RWPE2 (cell line): ENCODE results near the gene OR13J1.
"Not testable (repeated sequence)": the region's sequence is repeated elsewhere in the genome, so short reads cannot be mapped to it uniquely, and the experiment has no call there.

ENCODE experiments used
- ATAC-seq: fragments of 200-7000 bp; cut with Tn5 transposase; 3 replicates; pipeline ENCODE4 v1.9.1; 2021; ENCODE audit warnings: low read depth
- DNase-seq: peaks from one replicate; pipeline ENCODE4 v3.0.0-alpha.2; 2020; ENCODE audit warnings: low spot score
- H3K27ac ChIP-seq: fragments of 450-650 bp; 2 replicates; pipeline ENCODE4 v1.5.1; 2017; ENCODE audit warnings: mild to moderate bottlenecking; ENCODE audit not compliant: poor library complexity, severe bottlenecking
- H3K27me3 ChIP-seq: fragments of 250-450 bp; sonication (Bioruptor Pico); 2 replicates; pipeline ENCODE4 v1.5.1; 2021; ENCODE audit warnings: mild to moderate bottlenecking, moderate library complexity; ENCODE audit not compliant: insufficient read depth, poor library complexity, severe bottlenecking
- H3K36me3 ChIP-seq: fragments of 250-450 bp; sonication (Bioruptor Pico); 2 replicates; pipeline ENCODE4 v1.5.1; 2020; ENCODE audit warnings: low read depth, mild to moderate bottlenecking, moderate library complexity
- H3K4me1 ChIP-seq: fragments of 250-450 bp; sonication (Bioruptor Pico); 2 replicates; pipeline ENCODE4 v1.5.1; 2021; ENCODE audit warnings: mild to moderate bottlenecking, moderate library complexity; ENCODE audit not compliant: insufficient read depth, poor library complexity, severe bottlenecking
- H3K4me3 ChIP-seq: fragments of 250-450 bp; sonication (Bioruptor Pico); 2 replicates; pipeline ENCODE4 v1.5.1; 2021; ENCODE audit warnings: mild to moderate bottlenecking, moderate library complexity; ENCODE audit not compliant: severe bottlenecking
- H3K9me3 ChIP-seq: fragments of 250-450 bp; sonication (Bioruptor Pico); 2 replicates; pipeline ENCODE4 v1.5.1; 2021; ENCODE audit warnings: mild to moderate bottlenecking, moderate library complexity; ENCODE audit not compliant: severe bottlenecking
- TF ChIP-seq, protein P1 (sequence below): fragments of 450-650 bp; IDR thresholded peaks from one replicate; pipeline ENCODE4 v1.5.1; 2017; ENCODE audit warnings: mild to moderate bottlenecking, moderate library complexity; ENCODE audit not compliant: poor library complexity, severe bottlenecking

The OR13J1 gene

GRCh38 chr9:35904338-35904737, 34.1 kb upstream of the OR13J1 start:
- Histone ChIP-seq H3K4me3 (no peak overlapping the region), H3K27me3 (no peaks in the 10 kb centered on the region), H3K27ac (peak overlapping the region; percentile 99), H3K36me3 (no peaks in the 10 kb centered on the region), H3K9me3 (no peaks in the 10 kb centered on the region), H3K4me1 (peaks cover 40% of the 10 kb centered on the region)
- DNase-seq = no peak
- TF ChIP-seq, protein P1, sequence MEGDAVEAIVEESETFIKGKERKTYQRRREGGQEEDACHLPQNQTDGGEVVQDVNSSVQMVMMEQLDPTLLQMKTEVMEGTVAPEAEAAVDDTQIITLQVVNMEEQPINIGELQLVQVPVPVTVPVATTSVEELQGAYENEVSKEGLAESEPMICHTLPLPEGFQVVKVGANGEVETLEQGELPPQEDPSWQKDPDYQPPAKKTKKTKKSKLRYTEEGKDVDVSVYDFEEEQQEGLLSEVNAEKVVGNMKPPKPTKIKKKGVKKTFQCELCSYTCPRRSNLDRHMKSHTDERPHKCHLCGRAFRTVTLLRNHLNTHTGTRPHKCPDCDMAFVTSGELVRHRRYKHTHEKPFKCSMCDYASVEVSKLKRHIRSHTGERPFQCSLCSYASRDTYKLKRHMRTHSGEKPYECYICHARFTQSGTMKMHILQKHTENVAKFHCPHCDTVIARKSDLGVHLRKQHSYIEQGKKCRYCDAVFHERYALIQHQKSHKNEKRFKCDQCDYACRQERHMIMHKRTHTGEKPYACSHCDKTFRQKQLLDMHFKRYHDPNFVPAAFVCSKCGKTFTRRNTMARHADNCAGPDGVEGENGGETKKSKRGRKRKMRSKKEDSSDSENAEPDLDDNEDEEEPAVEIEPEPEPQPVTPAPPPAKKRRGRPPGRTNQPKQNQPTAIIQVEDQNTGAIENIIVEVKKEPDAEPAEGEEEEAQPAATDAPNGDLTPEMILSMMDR = no peak
- ATAC-seq = no peak

GRCh38 chr9:35903049-35903448, 32.8 kb upstream of the OR13J1 start:
- ATAC-seq (no peak), DNase-seq (no peak)
- no peaks in the 10 kb centered on the region for H3K36me3 ChIP-seq
- peaks cover 27% of the 10 kb centered on the region for H3K4me1 ChIP-seq
- TF ChIP-seq, protein P1 = peak; percentile 86
- no peaks in the 10 kb centered on the region for H3K9me3 ChIP-seq
- H3K4me3 ChIP-seq = no peak overlapping the region
- H3K27ac ChIP-seq = no peak overlapping the region
- no peaks in the 10 kb centered on the region for H3K27me3 ChIP-seq

GRCh38 chr9:35899021-35899420, 28.8 kb upstream of the OR13J1 start:
- Histone ChIP-seq H3K9me3 (no peaks in the 10 kb centered on the region), H3K27ac (no peak overlapping the region), H3K4me3 (no peak overlapping the region), H3K4me1 (no peaks in the 10 kb centered on the region), H3K36me3 (no peaks in the 10 kb centered on the region), H3K27me3 (no peaks in the 10 kb centered on the region)
- TF ChIP-seq, protein P1 = no peak
- ATAC-seq (no peak), DNase-seq (no peak)

DNA sequence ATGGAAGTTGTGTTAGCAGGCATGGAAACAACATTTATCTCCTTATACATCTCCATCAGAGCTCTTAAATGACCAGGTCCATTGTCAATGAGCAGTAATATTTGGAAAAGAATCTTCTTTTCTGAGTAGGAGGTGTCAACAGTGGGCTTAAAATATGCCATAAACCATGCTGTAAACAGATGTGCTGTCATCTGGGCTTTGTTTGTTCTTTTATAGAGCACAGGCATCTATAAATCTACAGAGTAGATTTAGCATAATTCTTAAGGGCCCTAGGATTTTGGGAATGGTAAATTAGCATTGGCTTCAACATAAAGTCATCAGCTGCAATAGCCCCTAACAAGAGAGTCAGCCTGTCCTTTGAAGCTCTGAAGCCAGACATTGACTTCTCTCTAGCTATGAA, 28.1 kb upstream of the OR13J1 start:
- H3K9me3 ChIP-seq = no peaks in the 10 kb centered on the region
- TF ChIP-seq, protein P1 = no peak
- no peak overlapping the region for H3K4me3 ChIP-seq
- ATAC-seq (no peak), DNase-seq (no peak)
- H3K27me3 ChIP-seq = no peaks in the 10 kb centered on the region
- H3K27ac ChIP-seq = no peak overlapping the region
- H3K4me1 ChIP-seq = no peaks in the 10 kb centered on the region
- H3K36me3 ChIP-seq = no peaks in the 10 kb centered on the region

GRCh38 chr9:35897376-35898099, 27.3 kb upstream of the OR13J1 start:
- ATAC-seq, H3K27ac ChIP-seq, H3K27me3 ChIP-seq, H3K36me3 ChIP-seq, H3K9me3 ChIP-seq, DNase-seq, H3K4me1 ChIP-seq, H3K4me3 ChIP-seq: not testable (repeated sequence)
